Activated T-helper 1 cell treated with anti-CD3 and anti-CD28 coated beads, Interleukin-12 subunit alpha, Interleukin-12 subunit beta, Interleukin-2, Interleukin-4 antibody, amounts not matched to agents 30 ng/mL and 10 ng/mL and 1 ng/mL, durations not matched to agents 14 hours and 24 hours and 36 hours (primary cell): ENCODE data around the gene TMEM69. TPM values are rescaled to one million over a fixed set of nuclear protein-coding genes. Genes with fewer than 3 reads are reported as not detected.
A peak's percentile ranks its signal among the peaks of the same experiment; 100 is the strongest.

Experiments used
- DNase-seq: peaks from one replicate; pipeline ENCODE4 v3.0.0; 2021; ENCODE audit warnings: low spot score
- H3K27ac Mint-ChIP-seq: one replicate; pipeline ENCODE4 v1.8.0; 2021; ENCODE audit warnings: mild to moderate bottlenecking, mixed read lengths
- H3K27me3 Mint-ChIP-seq: one replicate; pipeline ENCODE4 v1.8.0; 2022; ENCODE audit warnings: mild to moderate bottlenecking, moderate library complexity, mixed read lengths; ENCODE audit not compliant: insufficient read depth
- H3K36me3 Mint-ChIP-seq: one replicate; pipeline ENCODE4 v1.8.0; 2021; ENCODE audit warnings: low read depth, mixed read lengths
- H3K4me1 Mint-ChIP-seq: one replicate; pipeline ENCODE4 v1.8.0; 2021; ENCODE audit warnings: low read depth, mixed read lengths
- H3K4me3 Mint-ChIP-seq: one replicate; pipeline ENCODE4 v1.8.0; 2021; ENCODE audit warnings: mild to moderate bottlenecking, moderate library complexity, mixed read lengths
- H3K9me3 Mint-ChIP-seq: one replicate; pipeline ENCODE4 v1.8.0; 2021; ENCODE audit warnings: mixed read lengths
- intact Hi-C: fragments of 100-400 bp; cut with micrococcal nuclease; formaldehyde crosslinking; loops from one replicate; pipeline ENCODE4 v1.15.1; 2024
- total RNA-seq: library from RNA; stranded (reverse); gene quantifications from 2 replicates; pipeline ENCODE4 v1.2.3, GENCODE V29; 2022

The TMEM69 gene, protein sequence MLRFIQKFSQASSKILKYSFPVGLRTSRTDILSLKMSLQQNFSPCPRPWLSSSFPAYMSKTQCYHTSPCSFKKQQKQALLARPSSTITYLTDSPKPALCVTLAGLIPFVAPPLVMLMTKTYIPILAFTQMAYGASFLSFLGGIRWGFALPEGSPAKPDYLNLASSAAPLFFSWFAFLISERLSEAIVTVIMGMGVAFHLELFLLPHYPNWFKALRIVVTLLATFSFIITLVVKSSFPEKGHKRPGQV
- total RNA-seq: 30.0 and 33.0 TPM in 2 replicates

- peaks cover 19% of the 10 kb centered on the region for H3K4me1 Mint-ChIP-seq
- H3K9me3 Mint-ChIP-seq: no peaks in the 10 kb centered on the region
- peak within 1 kb of the TSS; percentile 99 for H3K27ac Mint-ChIP-seq
- intact Hi-C loops: loop anchor here (1.0 to 10.0 kb wide), 18 partner anchors 33 to 1056 kb away; partner anchors contain the start of genes CCDC163, EIF2B3, HECTD3 and KIF2C
- DNase-seq: peak; percentile 74
- H3K4me3 Mint-ChIP-seq: peak within 1 kb of the TSS; percentile 99
- no peaks in the 10 kb centered on the region for H3K27me3 Mint-ChIP-seq
- H3K36me3 Mint-ChIP-seq: peaks cover 16% of the 10 kb centered on the region
These were observed at the start of gene TMEM69 for GRCh38 chr1:45687754-45688740. TSS of gene TMEM69 (plus strand) at chr1:45688181. CDS start at chr1:45691069, 2,888 bp downstream.

- Mint-ChIP-seq H3K36me3 (peaks cover 13% of the 10 kb centered on the region), H3K27me3 (no peaks in the 10 kb centered on the region), H3K27ac (no peak overlapping the region), H3K4me1 (no peaks in the 10 kb centered on the region), H3K9me3 (no peaks in the 10 kb centered on the region), H3K4me3 (no peak overlapping the region)
- intact Hi-C loops: no loop called here
- no peak for DNase-seq
These were observed 47.7 kb upstream of the TMEM69 start for GRCh38 chr1:45640293-45640692.

DNA sequence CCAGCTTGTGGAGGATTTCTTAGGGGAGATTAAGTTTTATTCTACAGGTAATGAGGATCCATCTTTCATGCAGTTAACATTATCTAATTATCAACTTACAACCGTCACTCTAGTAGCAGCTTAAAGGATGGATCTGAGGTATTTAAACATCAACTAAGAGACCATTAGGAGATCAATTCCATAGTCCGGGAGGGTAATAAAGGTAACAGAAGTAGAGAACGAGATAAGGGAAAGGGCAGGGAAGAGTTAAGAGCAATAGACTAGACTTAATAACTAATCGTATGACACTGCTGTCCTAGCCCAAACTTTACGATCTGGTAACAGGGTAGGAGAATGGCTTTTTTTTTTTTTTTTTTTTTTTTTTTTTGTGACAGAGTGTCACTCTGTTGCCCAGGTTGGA, 44.7 kb upstream of the TMEM69 start:
- intact Hi-C loops: no loop called here
- Mint-ChIP-seq H3K4me1 (no peaks in the 10 kb centered on the region), H3K4me3 (no peak overlapping the region), H3K36me3 (peaks cover 20% of the 10 kb centered on the region), H3K9me3 (no peaks in the 10 kb centered on the region), H3K27ac (no peak overlapping the region), H3K27me3 (no peaks in the 10 kb centered on the region)
- no peak for DNase-seq

- intact Hi-C loops: no loop called here
- no peak for DNase-seq
- Mint-ChIP-seq H3K9me3 (no peaks in the 10 kb centered on the region), H3K27me3 (no peaks in the 10 kb centered on the region), H3K36me3 (peaks cover 21% of the 10 kb centered on the region), H3K27ac (no peak overlapping the region), H3K4me1 (no peaks in the 10 kb centered on the region), H3K4me3 (no peak overlapping the region)
These were observed 44.0 kb upstream of the TMEM69 start for GRCh38 chr1:45643978-45644377.

DNA sequence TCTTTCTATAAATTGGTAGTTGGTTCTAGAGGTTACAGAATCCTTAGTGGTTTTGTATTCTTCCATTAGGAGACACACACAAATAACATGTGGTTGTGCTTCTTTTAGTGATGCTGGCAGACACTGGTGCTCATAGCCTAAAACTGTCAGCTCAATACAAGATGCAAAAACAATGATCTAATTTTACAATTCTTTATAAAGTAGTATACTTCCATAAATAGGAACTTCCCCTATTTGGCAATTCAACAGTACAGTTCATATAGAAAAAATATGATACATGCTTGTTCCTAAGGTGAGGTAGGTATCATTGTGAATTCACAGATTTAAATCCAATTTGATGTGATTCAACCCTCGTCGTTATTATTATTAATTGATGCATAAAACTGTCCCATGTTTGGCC, 43.3 kb upstream of the TMEM69 start:
- H3K36me3 Mint-ChIP-seq: peaks cover 22% of the 10 kb centered on the region
- H3K27ac Mint-ChIP-seq: no peak overlapping the region
- no peak for DNase-seq
- no peaks in the 10 kb centered on the region for H3K27me3 Mint-ChIP-seq
- intact Hi-C loops: loop anchor here (5.0 kb wide), 1 partner anchor 198 kb away; no protein-coding TSS in a partner anchor
- H3K9me3 Mint-ChIP-seq: no peaks in the 10 kb centered on the region
- H3K4me1 Mint-ChIP-seq: no peaks in the 10 kb centered on the region
- H3K4me3 Mint-ChIP-seq: no peak overlapping the region

- no peak for DNase-seq
These were observed 40.5 kb upstream of the TMEM69 start for GRCh38 chr1:45647248-45648021.

DNA sequence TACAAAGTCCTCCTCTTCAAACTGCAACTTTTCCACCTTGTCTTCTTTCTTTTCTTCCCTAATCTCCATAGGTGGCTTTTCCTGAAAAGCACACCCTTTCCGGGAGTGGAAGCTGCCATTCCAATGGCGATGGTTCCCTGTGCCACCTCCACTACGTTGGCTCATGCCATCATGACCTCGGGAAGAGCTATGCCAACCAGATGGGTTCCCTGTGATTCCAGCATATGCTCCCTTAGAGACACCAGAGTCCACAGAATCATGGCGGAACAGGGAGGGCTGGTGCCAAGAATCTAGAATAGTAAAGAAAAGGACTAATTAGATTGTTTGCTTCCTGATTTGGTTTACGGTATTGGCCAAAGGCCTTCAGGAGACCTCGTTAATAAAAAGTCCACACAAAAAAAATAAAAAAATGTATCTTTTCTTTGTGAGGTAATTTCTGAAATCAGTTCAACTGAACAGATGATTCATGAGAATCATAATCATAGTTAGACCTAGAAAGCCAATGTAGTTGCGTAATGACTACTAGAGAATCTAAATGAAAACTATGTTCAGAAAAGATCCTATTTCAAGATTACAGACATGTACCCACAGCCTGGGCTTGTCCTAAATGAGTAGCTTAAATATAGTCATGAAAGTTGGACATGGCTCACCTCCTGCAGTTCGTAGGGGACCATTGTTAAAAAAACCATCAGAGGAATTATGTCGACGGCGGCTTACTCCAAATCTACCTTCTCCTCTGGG, 33.3 kb upstream of the TMEM69 start:
- no peaks in the 10 kb centered on the region for H3K27me3 Mint-ChIP-seq
- no peak overlapping the region for H3K4me3 Mint-ChIP-seq
- intact Hi-C loops: loop anchor here (2.0 kb wide), 1 partner anchor 32 kb away; the partner anchor contains the start of gene GPBP1L1
- H3K4me1 Mint-ChIP-seq: peaks cover 5% of the 10 kb centered on the region
- DNase-seq: no peak
- H3K9me3 Mint-ChIP-seq: no peaks in the 10 kb centered on the region
- peaks cover 55% of the 10 kb centered on the region for H3K36me3 Mint-ChIP-seq
- peak overlapping the region; percentile 27 for H3K27ac Mint-ChIP-seq

More at GRCh38 chr1:45647248-45648021, 40.5 kb upstream of the TMEM69 start:
- intact Hi-C loops: loop anchor here (5.0 kb wide), 1 partner anchor 195 kb away; no protein-coding TSS in a partner anchor
- Mint-ChIP-seq H3K4me3 (no peak overlapping the region), H3K27me3 (no peaks in the 10 kb centered on the region), H3K9me3 (no peaks in the 10 kb centered on the region), H3K27ac (no peak overlapping the region), H3K4me1 (no peaks in the 10 kb centered on the region), H3K36me3 (peaks cover 33% of the 10 kb centered on the region)

DNA sequence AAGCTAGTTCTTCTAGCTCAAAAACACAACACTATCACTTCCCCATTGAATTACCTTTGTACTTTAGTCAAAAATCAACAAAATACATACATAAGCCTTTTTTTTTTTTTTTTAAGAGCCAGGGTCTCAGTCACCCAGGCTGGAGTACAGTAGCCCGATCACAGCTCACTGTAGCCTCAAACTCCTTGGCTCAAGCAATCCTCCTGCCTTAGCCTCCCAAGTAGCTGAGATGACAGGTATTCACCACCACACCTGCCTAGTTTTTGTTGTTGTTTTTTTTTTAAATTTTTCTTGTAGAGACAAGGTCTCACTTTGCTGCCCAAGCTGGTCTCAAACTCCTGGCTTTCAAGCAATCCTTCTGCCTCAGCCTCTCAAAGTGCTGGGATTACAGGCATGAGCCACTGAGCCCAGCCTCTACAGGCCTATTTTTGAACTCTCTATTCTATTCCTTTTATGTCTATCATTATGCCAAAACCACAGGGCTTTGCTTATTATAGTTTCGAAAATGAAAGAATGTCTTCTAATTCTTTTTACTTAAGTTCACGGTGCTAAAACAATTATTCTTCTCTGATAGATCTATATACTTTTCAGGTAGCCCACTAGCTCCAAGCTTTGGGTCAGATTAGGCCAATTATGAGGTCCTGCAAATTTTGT, 31.3 kb upstream of the TMEM69 start:
- Mint-ChIP-seq H3K9me3 (no peaks in the 10 kb centered on the region), H3K27me3 (no peaks in the 10 kb centered on the region), H3K27ac (no peak overlapping the region), H3K36me3 (peaks cover 52% of the 10 kb centered on the region), H3K4me1 (peaks cover 10% of the 10 kb centered on the region), H3K4me3 (no peak overlapping the region)
- no peak for DNase-seq
- intact Hi-C loops: no loop called here

GRCh38 chr1:45658171-45658570, 29.8 kb upstream of the TMEM69 start:
- Mint-ChIP-seq H3K4me3 (no peak overlapping the region), H3K9me3 (no peaks in the 10 kb centered on the region), H3K27ac (no peak overlapping the region), H3K27me3 (no peaks in the 10 kb centered on the region), H3K4me1 (peaks cover 12% of the 10 kb centered on the region), H3K36me3 (peaks cover 44% of the 10 kb centered on the region)
- no peak for DNase-seq
- intact Hi-C loops: no loop called here

GRCh38 chr1:45659222-45659621, 28.8 kb upstream of the TMEM69 start:
- no peak for DNase-seq
- H3K27ac Mint-ChIP-seq: no peak overlapping the region
- H3K36me3 Mint-ChIP-seq: peaks cover 44% of the 10 kb centered on the region
- H3K4me1 Mint-ChIP-seq: peaks cover 16% of the 10 kb centered on the region
- intact Hi-C loops: no loop called here
- H3K27me3 Mint-ChIP-seq: no peaks in the 10 kb centered on the region
- H3K9me3 Mint-ChIP-seq: no peaks in the 10 kb centered on the region
- H3K4me3 Mint-ChIP-seq: no peak overlapping the region

- intact Hi-C loops: no loop called here
- peaks cover 11% of the 10 kb centered on the region for H3K4me1 Mint-ChIP-seq
- no peaks in the 10 kb centered on the region for H3K9me3 Mint-ChIP-seq
- no peak overlapping the region for H3K27ac Mint-ChIP-seq
- no peaks in the 10 kb centered on the region for H3K27me3 Mint-ChIP-seq
- no peak for DNase-seq
- no peak overlapping the region for H3K4me3 Mint-ChIP-seq
- H3K36me3 Mint-ChIP-seq: peaks cover 33% of the 10 kb centered on the region
These were observed 27.6 kb upstream of the TMEM69 start for GRCh38 chr1:45660336-45660735.
